ENCODE measurements around the gene CFAP45. TPM values are rescaled to one million over a fixed set of nuclear protein-coding genes. Genes with fewer than 3 reads are reported as not detected.

CFAP45 gene
- total and polyA plus RNA-seq, 7 experiments from 2014 or later = 0.17 to 2.8 (median 0.87) TPM

DNA sequence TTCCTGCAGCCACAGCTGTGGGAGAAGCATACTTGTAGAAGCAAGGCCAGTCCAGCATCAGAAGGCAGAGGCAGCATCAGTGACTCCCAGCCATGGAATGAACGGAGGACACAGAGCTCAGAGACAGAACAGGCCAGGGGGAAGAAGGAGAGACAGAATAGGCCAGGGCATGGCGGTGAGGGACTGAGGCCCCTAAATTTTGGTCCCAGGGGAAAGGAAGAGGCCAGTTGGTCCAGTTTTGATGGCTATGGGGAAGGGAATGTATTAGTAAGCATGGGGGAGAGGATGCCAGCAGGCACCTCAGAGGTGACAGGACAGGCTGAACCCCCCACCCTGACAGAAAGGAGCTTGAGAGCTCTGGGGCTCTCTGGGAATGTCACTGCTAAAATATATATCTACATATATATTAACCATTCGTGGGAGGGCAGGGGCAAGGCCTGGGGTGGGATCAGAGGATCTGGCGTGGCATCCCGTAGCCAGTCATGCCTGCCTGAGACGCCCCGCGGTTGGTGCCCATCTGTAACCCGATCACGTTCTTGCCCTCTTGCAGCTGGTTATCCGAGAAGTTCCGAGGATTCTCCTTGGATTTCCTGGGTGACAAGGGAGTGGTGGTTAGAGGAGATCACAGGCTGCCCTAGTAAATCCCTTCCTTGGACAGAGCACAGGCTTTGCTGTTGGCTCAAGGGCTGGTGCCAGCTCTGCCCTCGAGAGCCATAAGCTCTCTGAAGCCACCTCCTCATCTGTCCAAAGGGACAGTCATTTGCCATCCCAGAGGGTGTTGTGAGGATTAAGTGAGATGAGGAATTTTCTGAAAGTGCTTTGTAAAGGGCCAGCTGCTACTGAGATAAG, 18.6 kb upstream of the CFAP45 start:
- Mint-ChIP-seq H3K4me3 (peak overlapping the region in 1 of 10 donors; percentile 26), H3K27me3 (no peaks in the 10 kb centered on the region), H3K4me1 (peaks cover 51 to 73% (median 64%) of the 10 kb centered on the region in 7 donors), H3K9me3 (peaks cover 0 to 4% (median 0%) of the 10 kb centered on the region in 11 donors), H3K36me3 (peaks cover 7 to 51% (median 10%) of the 10 kb centered on the region in 5 donors), H3K27ac (peak overlapping the region in 8 of 9 donors; percentile 19 to 92 (median 76))
- Histone ChIP-seq H3K36me3 (ENCODE audit: control insufficient read depth in 2 of 3, insufficient read depth in 3 of 3, low read length in 3 of 3) (peaks cover 4 to 49% (median 5%) of the 10 kb centered on the region in 3 experiments), H3K27ac (ENCODE audit: low read depth, low read length) (no peak overlapping the region), H3K4me1 (ENCODE audit: control insufficient read depth in 2 of 2, insufficient read depth in 2 of 2, low read length in 2 of 2) (peaks cover 21 to 27% of the 10 kb centered on the region in 2 donors), H3K27me3 (ENCODE audit: control insufficient read depth in 2 of 2, insufficient read depth in 2 of 2, low read length in 2 of 2) (no peaks in the 10 kb centered on the region), H3K4me3 (ENCODE audit: low read length) (no peak overlapping the region), H3K9me3 (ENCODE audit: control insufficient read depth in 2 of 3, low read length in 3 of 3) (no peaks in the 10 kb centered on the region)
- intact Hi-C loops (cut with micrococcal nuclease) = no loop called here
- no peak for DNase-seq
- CTCF ChIA-PET = no interaction called here
- POLR2A ChIA-PET = interaction anchor here (1.1 kb wide), 1 partner anchor 26 kb away, joined by 3 read pairs; no protein-coding TSS in a partner anchor
- no peak for ATAC-seq

GRCh38 chr1:159917533-159918351, 17.8 kb upstream of the CFAP45 start:
- POLR2A ChIA-PET = interaction anchor here (1.1 kb wide), 1 partner anchor 26 kb away, joined by 3 read pairs; no protein-coding TSS in a partner anchor
- peaks cover 51 to 73% (median 63%) of the 10 kb centered on the region in 7 donors for H3K4me1 Mint-ChIP-seq
- CTCF ChIA-PET = no interaction called here
- H3K36me3 Mint-ChIP-seq = peaks cover 7 to 51% (median 9%) of the 10 kb centered on the region in 5 donors
- peak overlapping the region; percentile 45 for H3K27ac ChIP-seq (ENCODE audit: low read depth, low read length)
- H3K27me3 Mint-ChIP-seq = no peaks in the 10 kb centered on the region
- H3K4me3 Mint-ChIP-seq = peak overlapping the region in 2 of 10 donors; percentile 26 to 32
- DNase-seq (no peak), ATAC-seq (no peak)
- no peaks in the 10 kb centered on the region for H3K9me3 ChIP-seq (ENCODE audit: control insufficient read depth in 2 of 3, low read length in 3 of 3)
- H3K4me1 ChIP-seq (ENCODE audit: control insufficient read depth in 2 of 2, insufficient read depth in 2 of 2, low read length in 2 of 2) = peaks cover 19 to 29% of the 10 kb centered on the region in 2 donors
- H3K9me3 Mint-ChIP-seq = peaks cover 0 to 3% (median 0%) of the 10 kb centered on the region in 11 donors
- peak overlapping the region; percentile 65 to 92 (median 82) for H3K27ac Mint-ChIP-seq
- H3K36me3 ChIP-seq (ENCODE audit: control insufficient read depth in 2 of 3, insufficient read depth in 3 of 3, low read length in 3 of 3) = peaks cover 4 to 49% (median 5%) of the 10 kb centered on the region in 3 experiments
- H3K4me3 ChIP-seq (ENCODE audit: low read length) = no peak overlapping the region
- no peaks in the 10 kb centered on the region for H3K27me3 ChIP-seq (ENCODE audit: control insufficient read depth in 2 of 2, insufficient read depth in 2 of 2, low read length in 2 of 2)
- intact Hi-C loops (cut with micrococcal nuclease) = no loop called here

DNA sequence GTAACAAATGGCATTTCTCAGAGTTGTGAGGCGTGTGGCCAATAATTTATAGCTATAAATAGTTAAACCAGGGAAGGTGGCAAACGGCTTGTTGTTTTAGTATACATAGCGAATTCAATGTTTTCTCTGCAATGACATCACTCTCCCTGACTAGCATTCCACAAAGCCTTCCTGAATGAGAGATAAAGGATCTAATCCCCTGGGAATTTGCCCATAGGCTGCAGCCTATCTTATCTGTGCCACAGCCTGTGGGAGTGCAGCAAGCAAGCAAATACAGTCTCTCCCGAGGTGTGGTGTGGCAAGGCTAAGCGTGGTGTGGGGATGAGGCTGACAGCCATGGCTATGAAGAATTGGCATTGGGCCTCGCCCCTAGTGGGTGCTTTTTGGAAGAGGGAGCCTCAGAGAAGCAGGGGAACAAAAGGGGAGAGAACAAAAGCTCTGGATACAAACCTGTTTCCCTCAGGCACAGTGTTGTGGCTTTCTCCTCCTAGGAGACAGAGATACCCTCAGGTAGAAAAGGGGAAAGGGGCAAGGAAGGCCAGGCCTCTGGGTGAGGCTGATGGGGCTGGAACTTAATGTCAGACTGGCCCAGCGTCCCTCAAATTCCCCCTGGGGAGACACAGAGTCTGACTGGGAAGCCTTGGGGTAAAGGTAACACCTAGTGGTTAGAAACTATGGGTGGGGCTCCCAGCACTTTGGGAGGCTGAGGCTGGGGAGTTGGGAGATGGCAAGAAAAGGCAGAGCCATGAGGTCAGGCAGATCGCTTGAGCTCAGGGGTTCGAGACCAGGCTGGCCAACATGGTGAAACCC, 16.5 kb upstream of the CFAP45 start:
- no peak for ATAC-seq
- DNase-seq = no peak
- ChIA-PET POLR2A (interaction anchor here (1.3 kb wide), 1 partner anchor 114 kb away, joined by 3 read pairs; no protein-coding TSS in a partner anchor), CTCF (interaction anchor here (1.5 kb wide), 1 partner anchor 25 kb away, joined by 3 read pairs; no protein-coding TSS in a partner anchor)
- Histone ChIP-seq H3K4me3 (ENCODE audit: low read length) (no peak overlapping the region), H3K4me1 (ENCODE audit: control insufficient read depth in 2 of 2, insufficient read depth in 2 of 2, low read length in 2 of 2) (peaks cover 19 to 29% of the 10 kb centered on the region in 2 donors), H3K36me3 (ENCODE audit: control insufficient read depth in 2 of 3, insufficient read depth in 3 of 3, low read length in 3 of 3) (peaks cover 4 to 49% (median 5%) of the 10 kb centered on the region in 3 experiments), H3K27ac (ENCODE audit: low read depth, low read length) (peak overlapping the region; percentile 11), H3K9me3 (ENCODE audit: control insufficient read depth in 2 of 3, low read length in 3 of 3) (no peaks in the 10 kb centered on the region), H3K27me3 (ENCODE audit: control insufficient read depth in 2 of 2, insufficient read depth in 2 of 2, low read length in 2 of 2) (no peaks in the 10 kb centered on the region)
- peaks cover 0 to 3% (median 0%) of the 10 kb centered on the region in 11 donors for H3K9me3 Mint-ChIP-seq
- no peaks in the 10 kb centered on the region for H3K27me3 Mint-ChIP-seq
- peaks cover 52 to 73% (median 63%) of the 10 kb centered on the region in 7 donors for H3K4me1 Mint-ChIP-seq
- intact Hi-C loops (cut with micrococcal nuclease) = no loop called here
- H3K4me3 Mint-ChIP-seq = no peak overlapping the region
- H3K27ac Mint-ChIP-seq = peak overlapping the region; percentile 16 to 90 (median 72)
- peaks cover 7 to 44% (median 9%) of the 10 kb centered on the region in 5 donors for H3K36me3 Mint-ChIP-seq

- H3K27ac Mint-ChIP-seq = peak overlapping the region; percentile 9 to 90 (median 70)
- H3K9me3 Mint-ChIP-seq = peaks cover 0 to 3% (median 0%) of the 10 kb centered on the region in 11 donors
- H3K27ac ChIP-seq (ENCODE audit: low read depth, low read length) = no peak overlapping the region
- H3K36me3 ChIP-seq (ENCODE audit: control insufficient read depth in 2 of 3, insufficient read depth in 3 of 3, low read length in 3 of 3) = peaks cover 4 to 47% (median 5%) of the 10 kb centered on the region in 3 experiments
- ATAC-seq = no peak
- H3K4me3 Mint-ChIP-seq = no peak overlapping the region
- H3K27me3 ChIP-seq (ENCODE audit: control insufficient read depth in 2 of 2, insufficient read depth in 2 of 2, low read length in 2 of 2) = no peaks in the 10 kb centered on the region
- peaks cover 23 to 30% of the 10 kb centered on the region in 2 donors for H3K4me1 ChIP-seq (ENCODE audit: control insufficient read depth in 2 of 2, insufficient read depth in 2 of 2, low read length in 2 of 2)
- intact Hi-C loops (cut with micrococcal nuclease) = no loop called here
- ChIA-PET CTCF (interaction anchor here (0.7 to 1.5 kb wide), 4 partner anchors 9 to 24 kb away, joined by 3 to 6 read pairs (median 4); no protein-coding TSS in a partner anchor), POLR2A (interaction anchor here (1.2 to 1.3 kb wide), 2 partner anchors 8 to 115 kb away, joined by 3 read pairs; no protein-coding TSS in a partner anchor)
- peaks cover 2 to 38% (median 5%) of the 10 kb centered on the region in 5 donors for H3K36me3 Mint-ChIP-seq
- no peak overlapping the region for H3K4me3 ChIP-seq (ENCODE audit: low read length)
- no peak for DNase-seq
- no peaks in the 10 kb centered on the region for H3K27me3 Mint-ChIP-seq
- peaks cover 52 to 73% (median 62%) of the 10 kb centered on the region in 7 donors for H3K4me1 Mint-ChIP-seq
- no peaks in the 10 kb centered on the region for H3K9me3 ChIP-seq (ENCODE audit: control insufficient read depth in 2 of 3, low read length in 3 of 3)
Measured at GRCh38 chr1:159915571-159916241, 15.7 kb upstream of the CFAP45 start.

DNA sequence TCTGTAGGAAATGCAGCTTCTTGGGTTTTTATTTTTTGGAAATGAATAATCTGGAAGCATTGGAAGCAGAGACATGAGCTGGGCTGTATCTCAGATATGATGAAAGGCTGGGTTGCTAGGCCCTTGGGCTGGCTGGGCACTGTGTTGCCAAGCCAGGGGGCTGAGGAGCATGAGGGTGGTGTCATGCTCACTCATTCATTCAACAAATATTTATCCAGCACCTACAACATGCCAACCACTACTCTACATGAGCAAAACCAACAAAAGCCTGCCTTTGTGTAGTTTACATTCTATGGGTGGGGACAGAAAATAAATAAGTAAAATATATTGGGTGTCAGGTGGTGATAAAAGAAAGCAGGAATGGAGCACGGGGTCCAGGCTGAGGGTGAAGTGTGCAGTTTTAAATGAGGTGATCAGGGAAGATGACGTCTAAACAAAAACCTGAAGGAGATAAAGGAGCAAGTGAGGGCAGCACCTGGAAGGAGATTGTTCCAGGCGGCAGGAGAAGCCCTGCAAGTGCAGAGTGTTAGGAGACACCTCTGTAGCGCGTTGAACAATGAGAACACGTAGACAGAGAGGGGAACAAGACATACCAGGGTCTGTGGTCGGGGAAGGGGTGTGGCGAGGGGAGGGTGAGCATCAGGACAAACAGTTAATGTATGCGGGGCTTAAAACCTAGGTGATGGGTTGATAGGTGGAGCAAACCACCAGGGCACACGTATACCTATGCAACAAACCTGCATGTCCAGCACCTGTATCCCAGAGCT, 14.5 kb upstream of the CFAP45 start:
- Histone ChIP-seq H3K4me3 (ENCODE audit: low read length) (no peak overlapping the region), H3K9me3 (ENCODE audit: control insufficient read depth in 2 of 3, low read length in 3 of 3) (no peaks in the 10 kb centered on the region), H3K27ac (ENCODE audit: low read depth, low read length) (no peak overlapping the region), H3K36me3 (ENCODE audit: control insufficient read depth in 2 of 3, insufficient read depth in 3 of 3, low read length in 3 of 3) (peaks cover 0 to 34% (median 4%) of the 10 kb centered on the region in 3 experiments), H3K27me3 (ENCODE audit: control insufficient read depth in 2 of 2, insufficient read depth in 2 of 2, low read length in 2 of 2) (no peaks in the 10 kb centered on the region), H3K4me1 (ENCODE audit: control insufficient read depth in 2 of 2, insufficient read depth in 2 of 2, low read length in 2 of 2) (peaks cover 33 to 40% of the 10 kb centered on the region in 2 donors)
- Mint-ChIP-seq H3K4me1 (peaks cover 53 to 74% (median 65%) of the 10 kb centered on the region in 7 donors), H3K4me3 (no peak overlapping the region), H3K9me3 (peaks cover 0 to 3% (median 0%) of the 10 kb centered on the region in 11 donors), H3K27ac (peak overlapping the region; percentile 16 to 97 (median 74)), H3K36me3 (peaks cover 0 to 32% (median 4%) of the 10 kb centered on the region in 5 donors), H3K27me3 (no peaks in the 10 kb centered on the region)
- ATAC-seq = no peak
- intact Hi-C loops (cut with micrococcal nuclease) = no loop called here
- ChIA-PET POLR2A (interaction anchor here (1.2 kb wide), 1 partner anchor 9 kb away, joined by 3 read pairs; no protein-coding TSS in a partner anchor), CTCF (interaction anchor here (0.7 to 1.5 kb wide), 3 partner anchors 10 to 23 kb away, joined by 3 to 4 read pairs (median 3); no protein-coding TSS in a partner anchor)
- DNase-seq = no peak
